Endodermal cell (in vitro differentiated cells): Measurements from ENCODE around the gene ANKS1B. TPM values are rescaled to one million over a fixed set of nuclear protein-coding genes. Genes with fewer than 3 reads are reported as not detected.

ENCODE experiments used
- DNase-seq: peaks from one replicate; pipeline ENCODE4 v3.0.0-alpha.2; 2017
- H3K27ac ChIP-seq: 2 replicates; pipeline ENCODE4 v1.5.1; 2013; ENCODE audit warnings: mild to moderate bottlenecking, low read depth, low read length, moderate library complexity
- H3K27me3 ChIP-seq: 2 replicates; pipeline ENCODE4 v1.6.1; 2013; ENCODE audit warnings: mild to moderate bottlenecking, low read length, moderate library complexity; ENCODE audit not compliant: insufficient read depth, control insufficient read depth, poor library complexity, severe bottlenecking
- H3K36me3 ChIP-seq: 2 replicates; pipeline ENCODE4 v1.7.0; 2013; ENCODE audit warnings: mild to moderate bottlenecking, low read length, moderate library complexity; ENCODE audit not compliant: control insufficient read depth, insufficient read depth
- H3K4me1 ChIP-seq: one replicate; pipeline ENCODE4 v1.7.0; 2013; ENCODE audit warnings: low read length; ENCODE audit not compliant: control insufficient read depth, insufficient read depth
- H3K4me3 ChIP-seq: 2 replicates; pipeline ENCODE4 v1.5.1; 2013; ENCODE audit warnings: mild to moderate bottlenecking, low read length, moderate library complexity
- H3K9ac ChIP-seq: 2 replicates; pipeline ENCODE4 v1.6.1; 2013; ENCODE audit warnings: mild to moderate bottlenecking, low read length, moderate library complexity; ENCODE audit not compliant: poor library complexity, severe bottlenecking; ENCODE audit errors: extremely low read depth
- H3K9me3 ChIP-seq: 2 replicates; pipeline ENCODE4 v1.6.1; 2013; ENCODE audit warnings: mild to moderate bottlenecking, low read length, moderate library complexity; ENCODE audit not compliant: control insufficient read depth
- H3K27ac Mint-ChIP-seq: 2 replicates; pipeline ENCODE4 v1.8.0; 2020; ENCODE audit warnings: mixed read lengths
- H3K27me3 Mint-ChIP-seq: 2 replicates; pipeline ENCODE4 v1.8.0; 2021; ENCODE audit warnings: mild to moderate bottlenecking, mixed read lengths; ENCODE audit not compliant: insufficient read depth
- H3K36me3 Mint-ChIP-seq: 2 replicates; pipeline ENCODE4 v1.8.0; 2020; ENCODE audit warnings: low read depth, mixed read lengths
- H3K4me1 Mint-ChIP-seq: 2 replicates; pipeline ENCODE4 v1.8.0; 2020; ENCODE audit warnings: mixed read lengths
- H3K4me3 Mint-ChIP-seq: 2 replicates; pipeline ENCODE4 v1.8.0; 2020; ENCODE audit warnings: mild to moderate bottlenecking, moderate library complexity, mixed read lengths
- H3K9me3 Mint-ChIP-seq: 2 replicates; pipeline ENCODE4 v1.8.0; 2020; ENCODE audit warnings: mild to moderate bottlenecking, mixed read lengths
- CTCF ChIP-seq: fragments of 200-600 bp; sonication (generic); conservative IDR thresholded peaks from 2 replicates; pipeline ENCODE4 v1.5.0; 2021; ENCODE audit warnings: antibody characterized with exemption, mild to moderate bottlenecking
- WGBS, 2 experiments: methylation state at CpG; one replicate each; pipeline versions ENCODE4 v1.1.5 to v1.1.7; 2013; ENCODE audit warnings: missing lambda C conversion rate in 2 of 2, mixed read lengths in 1 of 2; ENCODE audit not compliant: insufficient coverage in 1 of 2, insufficient read length in 1 of 2; 5-methylcytosine and 5-hydroxymethylcytosine counted together
- total RNA-seq, 2 donors: library from RNA; stranded (reverse); fragmentation: NEBNext Ultra II Directional in 1 of 2; extraction: Animal tissue kit (Norgen Biotek cat#: 25700) in 1 of 2; gene quantifications; 2 replicates in 1 of 2; 3 replicates in 1 of 2; pipeline ENCODE4 v1.2.1, GENCODE V29; 2021

The ANKS1B gene
- total RNA-seq, 2 donors from 2014 or later = 28.5 to 65.8 TPM

- Histone ChIP-seq H3K4me3 (no peak overlapping the region), H3K36me3 (peaks cover 3% of the 10 kb centered on the region), H3K4me1 (no peaks in the 10 kb centered on the region), H3K9me3 (peaks cover 4% of the 10 kb centered on the region), H3K27me3 (no peaks in the 10 kb centered on the region), H3K27ac (no peak overlapping the region), H3K9ac (no peak overlapping the region)
- 96 to 100% methylated on average over 1 of the region's 1 CpG for WGBS, 2 experiments
- no peaks in the 10 kb centered on the region for H3K9me3 Mint-ChIP-seq
- no peak for DNase-seq
- no peak overlapping the region for H3K4me3 Mint-ChIP-seq
- H3K27me3 Mint-ChIP-seq = no peaks in the 10 kb centered on the region
- H3K4me1 Mint-ChIP-seq = no peaks in the 10 kb centered on the region
- H3K27ac Mint-ChIP-seq = no peak overlapping the region
- TF ChIP-seq CTCF = no peak
- H3K36me3 Mint-ChIP-seq = no peaks in the 10 kb centered on the region
Observed at GRCh38 chr12:99946131-99946530, 38.6 kb downstream of the ANKS1B start.

- Histone ChIP-seq H3K9me3 (peaks cover 33% of the 10 kb centered on the region), H3K36me3 (peaks cover 6% of the 10 kb centered on the region), H3K9ac (no peak overlapping the region), H3K4me1 (no peaks in the 10 kb centered on the region), H3K27me3 (no peaks in the 10 kb centered on the region), H3K27ac (no peak overlapping the region), H3K4me3 (no peak overlapping the region)
- TF ChIP-seq CTCF = no peak
- Mint-ChIP-seq H3K27ac (no peak overlapping the region), H3K27me3 (no peaks in the 10 kb centered on the region), H3K4me1 (no peaks in the 10 kb centered on the region), H3K9me3 (peaks cover 15% of the 10 kb centered on the region), H3K36me3 (peaks cover 3% of the 10 kb centered on the region), H3K4me3 (no peak overlapping the region)
- WGBS, 2 experiments = 91 to 96% methylated on average over 3 of the region's 3 CpGs
- DNase-seq = no peak
Observed at GRCh38 chr12:99935608-99936007, 49.1 kb downstream of the ANKS1B start.

GRCh38 chr12:99926511-99927169, 58.1 kb downstream of the ANKS1B start:
- Mint-ChIP-seq H3K36me3 (peaks cover 1% of the 10 kb centered on the region), H3K27ac (no peak overlapping the region), H3K4me1 (peaks cover 7% of the 10 kb centered on the region), H3K9me3 (peaks cover 14% of the 10 kb centered on the region), H3K4me3 (no peak overlapping the region), H3K27me3 (no peaks in the 10 kb centered on the region)
- DNase-seq = no peak
- no peak for TF ChIP-seq CTCF
- Histone ChIP-seq H3K36me3 (peaks cover 5% of the 10 kb centered on the region), H3K4me1 (peaks cover 8% of the 10 kb centered on the region), H3K27ac (no peak overlapping the region), H3K9ac (no peak overlapping the region), H3K9me3 (peaks cover 32% of the 10 kb centered on the region), H3K27me3 (no peaks in the 10 kb centered on the region), H3K4me3 (peak overlapping the region; percentile 38)
- WGBS, 2 experiments = 92 to 94% methylated on average over 2 of the region's 2 CpGs
